HG03196 (cell line): ENCODE measurements around the gene C19orf47.

Experiments
- ATAC-seq: cut with Tn5 transposase; IDR thresholded peaks from one replicate; pipeline ENCODE4 v1.9.1; 2021; ENCODE audit not compliant: unreplicated experiment

Gene C19orf47

GRCh38 chr19:40283414-40284250, 64.6 kb downstream of the C19orf47 start:
- no peak for ATAC-seq

GRCh38 chr19:40282920-40283319, 65.3 kb downstream of the C19orf47 start:
- ATAC-seq, result no peak

- no peak for ATAC-seq
Observed at GRCh38 chr19:40282209-40282580, 66.0 kb downstream of the C19orf47 start.

GRCh38 chr19:40281381-40282208, 66.6 kb downstream of the C19orf47 start:
- no peak for ATAC-seq

- no peak for ATAC-seq
Observed at GRCh38 chr19:40280608-40281221, 67.5 kb downstream of the C19orf47 start.

- ATAC-seq, result no peak
Observed at GRCh38 chr19:40279761-40280607, 68.2 kb downstream of the C19orf47 start.

GRCh38 chr19:40279120-40279551, 69.1 kb downstream of the C19orf47 start:
- ATAC-seq, result no peak

- ATAC-seq, result no peak
Observed at GRCh38 chr19:40278361-40279035, 69.7 kb downstream of the C19orf47 start.

- no peak for ATAC-seq
Observed at GRCh38 chr19:40277356-40278059, 70.7 kb downstream of the C19orf47 start.

GRCh38 chr19:40274585-40275544, 73.3 kb downstream of the C19orf47 start:
- ATAC-seq, result no peak

- ATAC-seq, result no peak
Observed at GRCh38 chr19:40273469-40274360, 74.5 kb downstream of the C19orf47 start.

GRCh38 chr19:40272261-40272660, 75.9 kb downstream of the C19orf47 start:
- no peak for ATAC-seq

GRCh38 chr19:40271706-40272105, 76.5 kb downstream of the C19orf47 start:
- ATAC-seq, result no peak

GRCh38 chr19:40270362-40271089, 77.7 kb downstream of the C19orf47 start:
- ATAC-seq, result no peak
